Fibroblast of pulmonary artery (primary cell): Measurements from ENCODE around the gene COG7.
A peak's percentile ranks its signal among the peaks of the same experiment; 100 is the strongest.

Experiments
- DNase-seq: peaks from one replicate; pipeline ENCODE4 v3.0.0-alpha.2; 2010; ENCODE audit warnings: low read depth
- H3K4me3 ChIP-seq: replicated peaks from 2 replicates; pipeline ENCODE4 v1.5.1; 2011; ENCODE audit warnings: low read depth, mild to moderate bottlenecking, control low read depth, low read length, moderate library complexity
- TF ChIP-seq, protein P1 (sequence below): IDR thresholded peaks from 2 replicates; pipeline ENCODE4 v1.5.1; 2011; ENCODE audit warnings: mild to moderate bottlenecking, control low read depth, low read length, inconsistent platforms; ENCODE audit errors: missing control alignments

Gene COG7

DNA sequence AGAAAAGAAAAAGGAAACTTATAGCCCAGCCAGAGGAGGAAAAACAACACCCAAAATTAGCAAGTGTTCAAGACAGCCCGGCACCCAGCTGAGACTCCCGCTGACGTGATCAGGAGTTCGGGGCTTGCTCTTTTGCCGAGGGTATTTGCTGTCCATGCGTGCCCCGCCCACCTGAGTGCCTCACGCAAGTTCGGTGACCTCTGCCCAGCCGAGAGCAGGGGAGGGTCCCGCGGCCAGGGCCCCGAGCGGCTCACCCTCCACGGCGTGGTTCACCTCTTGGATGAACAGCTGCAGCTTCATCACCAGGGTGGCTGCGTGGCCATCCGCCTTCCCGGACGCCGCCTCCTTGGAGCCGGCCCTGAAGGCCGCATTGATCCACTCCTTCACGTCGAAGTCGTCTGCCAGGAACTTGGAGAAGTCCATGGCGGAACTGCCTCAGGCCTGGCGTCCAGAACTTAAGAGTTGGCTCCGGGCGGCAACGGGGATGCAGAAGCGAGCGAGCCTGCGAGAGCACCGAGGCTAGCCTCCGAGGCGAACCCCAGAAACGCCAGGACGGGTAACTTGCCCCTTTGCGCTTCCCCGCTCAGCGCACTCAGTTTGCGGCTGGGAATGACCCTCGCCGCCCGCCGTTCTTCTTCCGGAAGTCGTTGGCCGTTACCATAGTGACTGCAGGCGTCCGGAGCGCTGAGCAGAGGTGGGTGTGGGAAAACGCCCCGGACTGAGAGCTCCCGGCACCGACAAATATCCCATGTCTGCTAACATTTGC is at the start of gene COG7:
COG7 (minus strand) TSS at position 618 of the 766 bp plus-strand sequence; CDS start at position 423, 195 bp downstream.
- peak within 1 kb of the TSS; percentile 95 for H3K4me3 ChIP-seq
- peak; percentile 91 for DNase-seq
- TF ChIP-seq, protein P1, sequence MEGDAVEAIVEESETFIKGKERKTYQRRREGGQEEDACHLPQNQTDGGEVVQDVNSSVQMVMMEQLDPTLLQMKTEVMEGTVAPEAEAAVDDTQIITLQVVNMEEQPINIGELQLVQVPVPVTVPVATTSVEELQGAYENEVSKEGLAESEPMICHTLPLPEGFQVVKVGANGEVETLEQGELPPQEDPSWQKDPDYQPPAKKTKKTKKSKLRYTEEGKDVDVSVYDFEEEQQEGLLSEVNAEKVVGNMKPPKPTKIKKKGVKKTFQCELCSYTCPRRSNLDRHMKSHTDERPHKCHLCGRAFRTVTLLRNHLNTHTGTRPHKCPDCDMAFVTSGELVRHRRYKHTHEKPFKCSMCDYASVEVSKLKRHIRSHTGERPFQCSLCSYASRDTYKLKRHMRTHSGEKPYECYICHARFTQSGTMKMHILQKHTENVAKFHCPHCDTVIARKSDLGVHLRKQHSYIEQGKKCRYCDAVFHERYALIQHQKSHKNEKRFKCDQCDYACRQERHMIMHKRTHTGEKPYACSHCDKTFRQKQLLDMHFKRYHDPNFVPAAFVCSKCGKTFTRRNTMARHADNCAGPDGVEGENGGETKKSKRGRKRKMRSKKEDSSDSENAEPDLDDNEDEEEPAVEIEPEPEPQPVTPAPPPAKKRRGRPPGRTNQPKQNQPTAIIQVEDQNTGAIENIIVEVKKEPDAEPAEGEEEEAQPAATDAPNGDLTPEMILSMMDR, result no peak

DNA sequence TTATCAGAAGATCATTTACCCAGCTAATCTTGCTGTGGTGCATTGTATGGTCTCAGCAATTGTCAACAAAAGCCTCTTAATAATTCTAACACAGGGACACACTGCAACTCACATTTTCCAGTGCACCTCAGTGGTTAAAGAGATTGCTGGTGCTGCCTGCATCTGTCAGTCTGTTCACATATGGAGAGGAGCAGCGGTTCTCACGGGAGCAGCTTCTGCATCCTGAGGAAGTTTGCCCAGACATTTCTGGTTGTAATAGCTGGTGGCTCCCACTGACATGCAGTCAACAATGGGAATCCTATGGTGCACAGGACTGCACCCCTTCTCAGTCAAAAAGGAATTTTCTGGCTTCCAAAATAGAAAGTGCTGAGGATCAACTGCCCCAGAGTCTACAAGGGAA is 49.5 kb upstream of the COG7 start:
- no peak overlapping the region for H3K4me3 ChIP-seq
- TF ChIP-seq, protein P1, result no peak
- no peak for DNase-seq

DNA sequence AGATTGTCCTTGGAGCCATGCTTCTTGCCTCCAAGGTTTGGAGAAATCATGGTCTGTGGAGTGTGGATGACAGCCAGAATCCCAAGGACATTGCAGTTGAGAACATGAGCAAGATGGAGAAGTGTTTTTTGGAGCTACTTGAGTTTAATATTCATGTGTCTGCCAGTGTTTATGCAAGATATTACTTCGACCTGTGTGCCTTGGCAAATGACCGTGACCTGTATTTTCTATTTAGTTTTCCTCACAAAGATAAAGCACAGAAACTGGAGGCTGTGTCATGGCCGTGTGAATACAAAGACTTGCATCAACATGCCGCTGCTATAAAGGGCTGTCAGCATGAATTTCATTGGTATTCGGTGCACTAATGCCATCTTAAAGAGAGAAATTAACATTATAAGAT is 48.3 kb upstream of the COG7 start:
- H3K4me3 ChIP-seq, result no peak overlapping the region
- TF ChIP-seq, protein P1, result no peak
- DNase-seq, result no peak

DNA sequence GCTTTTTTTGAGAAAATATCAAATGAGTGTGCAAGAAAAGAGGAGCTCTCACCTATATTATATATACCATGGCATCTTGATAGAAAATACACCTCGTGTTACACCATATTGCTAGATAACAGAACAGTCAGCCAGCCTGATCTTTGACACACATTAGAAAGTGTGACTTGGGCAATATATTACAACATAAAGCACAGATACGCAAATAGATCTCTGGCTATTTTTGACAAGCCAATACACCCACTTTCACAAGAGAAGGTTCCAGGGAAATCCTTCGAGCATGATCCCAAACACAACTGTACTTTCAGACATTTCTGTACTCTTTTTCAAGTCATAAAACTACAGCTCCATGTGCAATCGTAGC is 47.9 kb upstream of the COG7 start:
- no peak for DNase-seq
- TF ChIP-seq, protein P1, result no peak
- no peak overlapping the region for H3K4me3 ChIP-seq

DNA sequence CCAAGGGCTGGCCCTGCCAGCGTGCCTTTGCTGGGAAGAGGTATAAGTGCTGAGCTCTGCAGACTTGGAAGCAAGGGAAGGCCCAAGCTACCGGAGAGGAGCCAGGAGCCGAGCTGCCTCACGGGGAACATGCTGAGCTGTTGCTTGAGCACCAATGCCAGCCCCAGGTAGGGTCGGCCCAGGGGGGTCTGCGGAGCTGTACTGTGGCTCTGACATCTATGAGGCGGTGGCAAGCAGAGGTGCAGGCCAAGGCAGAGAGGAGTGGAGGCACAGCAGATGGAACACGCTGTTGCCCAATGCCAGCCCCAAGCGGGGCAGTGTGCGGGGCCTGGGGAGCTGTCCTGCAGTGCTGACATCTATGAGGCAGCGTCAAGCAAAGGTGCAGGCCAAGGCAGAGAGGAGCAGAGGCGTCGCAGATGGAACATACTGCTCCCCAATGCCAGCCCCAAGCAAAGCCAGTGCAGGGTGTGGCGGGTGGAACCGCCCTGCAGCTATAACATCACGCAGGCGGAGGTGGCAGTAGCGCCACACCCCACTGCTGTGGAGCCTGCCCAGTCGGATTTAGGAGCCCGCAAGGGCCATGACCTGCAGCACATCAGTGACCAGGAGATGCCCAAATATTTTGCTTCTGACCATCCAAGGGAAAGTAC is 47.3 kb upstream of the COG7 start:
- TF ChIP-seq, protein P1, result no peak
- H3K4me3 ChIP-seq, result no peak overlapping the region
- DNase-seq, result no peak

DNA sequence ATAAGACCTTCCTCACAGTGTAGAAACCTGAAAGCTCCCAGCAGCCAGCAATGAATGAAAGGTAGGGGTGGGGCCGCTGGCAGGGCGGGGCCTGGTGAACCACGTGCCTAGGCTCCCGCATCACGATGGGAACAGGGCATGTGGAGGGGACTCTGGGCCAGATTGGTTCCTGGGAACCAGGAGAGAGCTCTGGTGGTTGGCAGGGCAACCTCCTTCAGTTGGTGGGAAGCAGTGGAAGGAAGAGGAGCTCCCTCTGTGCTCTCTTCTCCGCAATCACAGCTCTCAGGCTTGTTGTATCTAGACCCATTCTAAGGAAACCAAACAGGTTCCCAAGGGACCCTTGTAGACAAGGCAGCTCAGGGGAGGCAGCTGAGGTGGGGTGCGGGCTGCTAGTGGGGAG is 46.8 kb upstream of the COG7 start:
- H3K4me3 ChIP-seq, result no peak overlapping the region
- TF ChIP-seq, protein P1, result no peak
- no peak for DNase-seq

DNA sequence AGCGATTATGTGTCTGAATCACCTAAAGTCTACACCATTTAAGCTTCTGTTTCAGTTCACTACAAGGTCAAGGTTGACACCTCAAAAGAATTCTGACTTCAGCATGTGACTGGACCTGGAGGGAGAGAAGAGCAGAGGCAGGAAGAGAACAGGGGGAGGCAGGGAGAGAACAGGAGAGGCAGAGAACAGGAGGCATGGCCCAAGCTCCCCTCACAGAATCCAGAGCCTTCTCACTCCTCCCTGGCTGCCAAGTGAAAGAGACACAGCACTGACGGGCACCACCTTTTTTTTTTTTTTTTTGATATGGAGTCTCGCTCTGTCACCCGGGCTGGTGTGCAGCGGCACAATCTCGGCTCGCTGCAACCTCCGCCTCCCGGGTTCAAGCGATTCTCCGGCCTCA is 45.9 kb upstream of the COG7 start:
- no peak for DNase-seq
- no peak overlapping the region for H3K4me3 ChIP-seq
- TF ChIP-seq, protein P1, result no peak
